Cardiac fibroblast (primary cell): ENCODE measurements around the gene MEF2C.

Experiments
- DNase-seq, 2 donors: peaks; one replicate each; pipeline versions ENCODE4 v3.0.0 to v3.0.0-alpha.2; 2010; ENCODE audit warnings: low read depth in 2 of 2
- H3K4me3 ChIP-seq, 2 donors: replicated peaks in 1 of 2; 1 replicate in 1 of 2; 2 replicates in 1 of 2; pipeline ENCODE4 v1.5.1; 2011; ENCODE audit warnings: low read depth in 2 of 2, low read length in 2 of 2, mild to moderate bottlenecking in 2 of 2, moderate library complexity in 1 of 2
- CTCF ChIP-seq: IDR thresholded peaks from one replicate; pipeline ENCODE4 v1.5.1; 2011; ENCODE audit warnings: low read depth, mild to moderate bottlenecking, low read length, inconsistent platforms

MEF2C gene

GRCh38 chr5:88713818-88714217 lies 169.2 kb downstream of the MEF2C start:
- DNase-seq = no peak
- TF ChIP-seq CTCF = no peak
- H3K4me3 ChIP-seq = no peak overlapping the region

DNA sequence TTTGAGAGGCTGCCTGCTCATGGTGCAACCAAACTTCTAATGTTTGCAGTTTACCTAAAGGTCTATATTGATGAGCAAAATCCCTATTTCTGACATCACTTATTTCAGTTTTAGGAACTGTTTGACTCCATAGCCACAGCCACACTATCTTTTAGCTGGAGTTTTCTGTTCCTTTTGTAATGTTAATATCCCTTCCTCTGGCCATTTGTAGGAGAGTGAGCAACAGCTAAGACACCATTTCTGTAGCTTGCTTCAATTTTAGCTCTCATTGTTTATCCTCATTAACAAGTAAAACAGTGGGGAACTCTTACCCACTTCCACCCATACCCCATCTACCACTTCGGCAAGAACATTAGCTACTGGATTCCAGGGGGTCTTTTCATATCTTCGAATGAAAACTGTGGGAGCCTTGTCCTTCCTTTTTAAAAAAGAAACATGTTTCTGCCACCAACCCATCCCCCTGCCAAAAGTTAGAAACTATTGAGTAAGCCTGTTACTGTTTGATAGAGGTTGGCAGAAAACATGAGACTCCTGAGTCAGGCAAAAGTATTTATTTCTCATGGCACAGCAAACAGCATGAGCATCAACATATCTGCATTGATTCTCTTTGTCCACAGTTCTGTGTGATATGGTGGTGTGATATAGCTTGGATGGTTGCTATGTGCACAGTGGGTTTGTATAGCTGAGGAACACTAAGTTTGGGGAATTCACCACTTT lies 174.1 kb downstream of the MEF2C start:
- no peak for TF ChIP-seq CTCF
- no peak overlapping the region for H3K4me3 ChIP-seq
- DNase-seq = no peak

DNA sequence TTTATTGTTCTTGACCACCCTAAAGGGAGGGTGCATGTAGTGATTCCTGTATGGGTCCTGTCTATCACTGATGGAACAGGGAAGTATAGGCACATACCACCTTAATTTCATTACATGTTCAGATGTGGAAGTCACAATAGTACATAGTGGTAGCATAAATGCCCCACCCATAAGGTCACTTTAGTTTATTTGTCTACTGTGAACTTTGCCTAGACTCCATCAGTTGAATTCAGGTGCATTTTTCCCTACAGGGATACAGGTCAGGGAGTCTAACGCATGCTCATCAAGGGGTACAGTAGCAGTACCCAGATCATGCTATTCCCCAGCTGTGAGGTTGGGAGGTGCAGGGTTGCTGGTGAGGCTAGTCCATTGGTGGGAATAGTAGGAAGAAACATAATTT lies 175.0 kb downstream of the MEF2C start:
- H3K4me3 ChIP-seq = no peak overlapping the region
- TF ChIP-seq CTCF = no peak

DNA sequence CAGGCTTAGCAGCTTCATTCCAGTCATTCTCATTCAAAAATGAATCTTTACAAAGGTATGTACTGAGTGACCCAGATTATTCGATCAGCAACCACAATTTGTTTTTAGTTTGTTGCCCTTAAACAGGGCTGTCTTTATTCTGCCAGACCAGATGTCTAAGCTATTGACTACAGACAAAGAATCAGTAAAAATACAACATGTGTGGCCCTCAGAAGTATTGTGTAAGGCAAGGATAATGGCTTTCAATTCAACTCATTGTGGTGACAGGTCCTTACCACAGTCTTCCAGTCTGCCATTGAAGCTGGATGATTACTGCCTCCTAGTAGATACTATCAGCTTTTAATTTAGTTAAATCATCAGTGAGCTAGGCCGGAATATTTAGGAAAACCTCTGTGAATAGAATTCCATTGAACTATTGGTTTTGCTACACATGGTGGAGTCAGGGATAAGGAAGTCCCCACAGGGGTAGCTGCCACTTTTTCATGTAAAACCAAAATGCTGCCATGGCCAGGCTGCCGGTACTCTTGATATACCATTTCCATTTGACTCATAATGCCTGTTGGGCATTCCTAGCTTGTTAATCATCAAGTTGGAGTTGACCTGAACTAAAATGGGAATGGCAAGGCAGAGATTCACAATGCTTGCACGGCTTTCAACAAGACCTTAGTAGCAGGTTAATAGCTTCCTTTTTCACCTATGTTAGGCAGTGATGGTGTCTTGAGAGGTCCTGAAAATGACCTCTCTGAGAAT lies 175.6 kb downstream of the MEF2C start:
- H3K4me3 ChIP-seq = no peak overlapping the region
- TF ChIP-seq CTCF = no peak
- DNase-seq = no peak

More for the DNA sequence above, 175.0 kb downstream of the MEF2C start:
- DNase-seq = no peak

DNA sequence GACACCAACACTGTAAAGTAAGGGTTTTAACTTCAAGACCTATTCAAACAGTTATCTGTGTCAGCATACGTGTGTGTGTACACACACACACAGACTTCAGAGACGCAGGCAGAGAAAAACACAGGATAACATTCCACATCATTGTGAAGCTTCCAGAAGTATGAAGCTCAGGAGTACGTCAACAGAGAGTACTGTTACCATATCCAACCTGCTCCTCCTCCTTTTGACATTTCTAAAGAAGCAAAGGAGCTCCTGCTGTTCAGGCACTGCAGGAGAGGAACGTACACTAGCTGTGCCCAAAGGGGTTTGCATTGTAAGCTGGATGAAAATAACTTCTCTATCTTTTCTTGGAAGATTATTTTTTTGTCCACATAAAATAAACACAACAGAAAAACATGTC lies 180.7 kb downstream of the MEF2C start:
- TF ChIP-seq CTCF = no peak
- H3K4me3 ChIP-seq = no peak overlapping the region
- DNase-seq = no peak

DNA sequence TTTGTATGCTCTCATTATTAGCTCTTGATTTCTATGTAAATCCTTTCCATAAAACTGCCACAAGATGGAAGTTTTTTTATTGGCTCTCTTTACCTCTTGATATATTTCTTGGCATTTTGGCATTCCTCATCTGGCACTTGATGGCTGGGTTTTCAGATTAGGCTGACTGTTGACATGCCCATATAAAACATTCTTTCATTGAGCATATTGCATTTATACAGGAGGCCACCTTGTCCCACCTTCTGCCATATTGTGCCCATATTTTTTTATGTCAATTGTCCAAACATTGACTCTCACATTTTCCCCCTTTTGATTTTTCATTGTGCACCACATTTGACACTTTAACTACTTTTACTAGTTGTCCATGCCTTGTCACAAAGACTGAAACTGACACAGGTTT lies 182.9 kb downstream of the MEF2C start:
- no peak for DNase-seq
- H3K4me3 ChIP-seq = no peak overlapping the region
- TF ChIP-seq CTCF = no peak

DNA sequence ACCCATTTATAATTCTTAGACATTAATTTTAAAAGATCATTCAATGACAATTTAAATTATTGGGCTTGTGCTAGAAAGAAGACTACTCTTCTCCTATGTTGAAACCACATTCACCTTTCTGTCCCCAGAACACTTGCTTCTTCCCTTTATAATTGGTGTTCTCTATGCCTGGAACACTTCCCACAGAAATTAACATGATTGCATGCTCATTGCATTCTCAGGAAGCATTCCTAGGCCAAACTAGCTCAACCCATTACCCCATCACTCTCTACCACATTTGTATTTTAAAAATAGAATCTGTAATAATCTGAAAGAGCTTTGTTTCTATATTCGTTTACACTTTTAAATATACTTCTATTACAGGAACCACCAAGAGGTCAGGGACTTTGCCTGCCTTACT lies 184.7 kb downstream of the MEF2C start:
- TF ChIP-seq CTCF = no peak
- no peak for DNase-seq

More for the DNA sequence above, 184.7 kb downstream of the MEF2C start:
- no peak overlapping the region for H3K4me3 ChIP-seq
